Endothelial cell of hepatic sinusoid (primary cell): ENCODE data around the gene FNIP1.
"Not testable (repeated sequence)": the region's sequence is repeated elsewhere in the genome, so short reads cannot be mapped to it uniquely, and the experiment has no call there.

Experiments
- in situ Hi-C: cut with HindIII; loops from 2 replicates; pipeline ENCODE4 v1.10.0; 2017; ENCODE audit warnings: low sequenced_read_pairs

The FNIP1 gene

GRCh38 chr5:131756942-131757341 is 39.9 kb downstream of the FNIP1 start:
- in situ Hi-C loops: no loop called here

GRCh38 chr5:131754363-131754762 is 42.5 kb downstream of the FNIP1 start:
- in situ Hi-C loops: no loop called here

- in situ Hi-C loops: no loop called here
Measured at GRCh38 chr5:131751506-131751905, 45.3 kb downstream of the FNIP1 start.

GRCh38 chr5:131749723-131750470 is 46.9 kb downstream of the FNIP1 start:
- in situ Hi-C loops: no loop called here

- in situ Hi-C loops: no loop called here
Measured at GRCh38 chr5:131749138-131749537, 47.7 kb downstream of the FNIP1 start.

- in situ Hi-C loops: no loop called here
Measured at GRCh38 chr5:131747180-131748105, 49.4 kb downstream of the FNIP1 start.

- in situ Hi-C loops: no loop called here
Measured at GRCh38 chr5:131746423-131746822, 50.4 kb downstream of the FNIP1 start.

GRCh38 chr5:131745703-131746102 is 51.1 kb downstream of the FNIP1 start:
- in situ Hi-C loops: no loop called here

GRCh38 chr5:131745155-131745554 is 51.7 kb downstream of the FNIP1 start:
- in situ Hi-C loops: no loop called here

- in situ Hi-C loops: no loop called here
Measured at GRCh38 chr5:131740477-131740876, 56.3 kb downstream of the FNIP1 start.

GRCh38 chr5:131735393-131735792 is 61.4 kb downstream of the FNIP1 start:
- in situ Hi-C loops: loop anchor here (5.0 kb wide), 1 partner anchor 37 kb away; no protein-coding TSS in a partner anchor

- in situ Hi-C loops: loop anchor here (5.0 kb wide), 1 partner anchor 37 kb away; no protein-coding TSS in a partner anchor
Measured at GRCh38 chr5:131734939-131735338, 61.9 kb downstream of the FNIP1 start.

GRCh38 chr5:131729292-131729691 is 67.5 kb downstream of the FNIP1 start:
- in situ Hi-C loops: not testable (repeated sequence)

GRCh38 chr5:131724089-131724488 is 72.7 kb downstream of the FNIP1 start:
- in situ Hi-C loops: not testable (repeated sequence)

- in situ Hi-C loops: no loop called here
Measured at GRCh38 chr5:131720714-131721113, 76.1 kb downstream of the FNIP1 start.

GRCh38 chr5:131719564-131719963 is 77.3 kb downstream of the FNIP1 start:
- in situ Hi-C loops: no loop called here

GRCh38 chr5:131718487-131719014 is 78.3 kb downstream of the FNIP1 start:
- in situ Hi-C loops: no loop called here

GRCh38 chr5:131717164-131717563 is 79.7 kb downstream of the FNIP1 start:
- in situ Hi-C loops: not testable (repeated sequence)

- in situ Hi-C loops: no loop called here
Measured at GRCh38 chr5:131716650-131717049, 80.2 kb downstream of the FNIP1 start.

GRCh38 chr5:131710391-131710790 is 86.4 kb downstream of the FNIP1 start:
- in situ Hi-C loops: no loop called here

GRCh38 chr5:131709043-131709442 is 87.8 kb downstream of the FNIP1 start:
- in situ Hi-C loops: no loop called here
